HG02798 (cell line): Measurements from ENCODE around the gene STK38.
"Not testable (repeated sequence)": the region's sequence is repeated elsewhere in the genome, so short reads cannot be mapped to it uniquely, and the experiment has no call there.

Experiments
- ATAC-seq: cut with Tn5 transposase; IDR thresholded peaks from one replicate; pipeline ENCODE4 v1.9.1; 2021; ENCODE audit warnings: mild to moderate bottlenecking; ENCODE audit not compliant: unreplicated experiment, poor library complexity

Gene STK38

GRCh38 chr6:36546920-36547645 lies at the start of gene STK38:
Gene STK38, minus strand, starts transcription at chr6:36547479. Its CDS starts 7,277 bp downstream, at chr6:36540202.
- ATAC-seq: peak; percentile 84

- no peak for ATAC-seq
These were observed 49.1 kb upstream of the STK38 start for GRCh38 chr6:36596356-36596755.

GRCh38 chr6:36594816-36595643 lies 47.8 kb upstream of the STK38 start:
- ATAC-seq: no peak

- peak; percentile 90 for ATAC-seq
These were observed 46.9 kb upstream of the STK38 start, which contains the start of gene SRSF3 for GRCh38 chr6:36594029-36594815. Gene SRSF3, plus strand, starts transcription at chr6:36594362. Its CDS starts 2,401 bp downstream, at chr6:36596763.

- peak; percentile 11 for ATAC-seq
These were observed 46.3 kb upstream of the STK38 start for GRCh38 chr6:36593569-36594028.

- ATAC-seq: peak; percentile 35
These were observed 45.0 kb upstream of the STK38 start for GRCh38 chr6:36592221-36592655.

GRCh38 chr6:36590237-36590636 lies 43.0 kb upstream of the STK38 start:
- ATAC-seq: no peak

- not testable (repeated sequence) for ATAC-seq
These were observed 41.7 kb upstream of the STK38 start for GRCh38 chr6:36589025-36589400.

- no peak for ATAC-seq
These were observed 39.3 kb upstream of the STK38 start for GRCh38 chr6:36586606-36587005.

- no peak for ATAC-seq
These were observed 34.4 kb upstream of the STK38 start for GRCh38 chr6:36581716-36582115.

- no peak for ATAC-seq
These were observed 32.9 kb upstream of the STK38 start for GRCh38 chr6:36580184-36580526.

- ATAC-seq: no peak
These were observed 31.2 kb upstream of the STK38 start for GRCh38 chr6:36578431-36578830.

GRCh38 chr6:36578030-36578429 lies 30.8 kb upstream of the STK38 start:
- ATAC-seq: no peak

GRCh38 chr6:36577301-36577700 lies 30.0 kb upstream of the STK38 start:
- no peak for ATAC-seq

- no peak for ATAC-seq
These were observed 29.3 kb upstream of the STK38 start for GRCh38 chr6:36576578-36576977.

- ATAC-seq: no peak
These were observed 27.4 kb upstream of the STK38 start for GRCh38 chr6:36574679-36575078.

- ATAC-seq: not testable (repeated sequence)
These were observed 25.4 kb upstream of the STK38 start for GRCh38 chr6:36572353-36573311.

GRCh38 chr6:36571122-36572043 lies 24.1 kb upstream of the STK38 start:
- ATAC-seq: no peak
